ENCODE results near the gene UBE2E2.

Gene UBE2E2

GRCh38 chr3:23203708-23204330, 692 bp downstream of the UBE2E2 start (continued):
- TF ChIP-seq ZBTB17 (tag by site-specific recombination; IDR thresholded peaks at IDR 0.05) = peak; percentile 41; the same call in 1 of the 2 replicates
- peak; percentile 76 for TF ChIP-seq GLIS1 (tag by site-specific recombination; IDR thresholded peaks at IDR 0.05)
- no peak for TF ChIP-seq YY2 (tag by site-specific recombination; IDR thresholded peaks at IDR 0.05)
- TF ChIP-seq ZNF335 (tag by site-specific recombination; conservative IDR thresholded peaks at IDR 0.05) = peak; percentile 58
- TF ChIP-seq, protein P1, sequence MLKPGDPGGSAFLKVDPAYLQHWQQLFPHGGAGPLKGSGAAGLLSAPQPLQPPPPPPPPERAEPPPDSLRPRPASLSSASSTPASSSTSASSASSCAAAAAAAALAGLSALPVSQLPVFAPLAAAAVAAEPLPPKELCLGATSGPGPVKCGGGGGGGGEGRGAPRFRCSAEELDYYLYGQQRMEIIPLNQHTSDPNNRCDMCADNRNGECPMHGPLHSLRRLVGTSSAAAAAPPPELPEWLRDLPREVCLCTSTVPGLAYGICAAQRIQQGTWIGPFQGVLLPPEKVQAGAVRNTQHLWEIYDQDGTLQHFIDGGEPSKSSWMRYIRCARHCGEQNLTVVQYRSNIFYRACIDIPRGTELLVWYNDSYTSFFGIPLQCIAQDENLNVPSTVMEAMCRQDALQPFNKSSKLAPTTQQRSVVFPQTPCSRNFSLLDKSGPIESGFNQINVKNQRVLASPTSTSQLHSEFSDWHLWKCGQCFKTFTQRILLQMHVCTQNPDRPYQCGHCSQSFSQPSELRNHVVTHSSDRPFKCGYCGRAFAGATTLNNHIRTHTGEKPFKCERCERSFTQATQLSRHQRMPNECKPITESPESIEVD (tag by site-specific recombination; IDR thresholded peaks at IDR 0.05) = no peak
- no peak for TF ChIP-seq ZBTB1 (tag by site-specific recombination; IDR thresholded peaks at IDR 0.05)
- no peak for TF ChIP-seq ZNF707 (tag by site-specific recombination; IDR thresholded peaks at IDR 0.05)
- peak; percentile 5; the same call in 1 of the 2 replicates for TF ChIP-seq KLF16 (tag by site-specific recombination; IDR thresholded peaks at IDR 0.05)

DNA sequence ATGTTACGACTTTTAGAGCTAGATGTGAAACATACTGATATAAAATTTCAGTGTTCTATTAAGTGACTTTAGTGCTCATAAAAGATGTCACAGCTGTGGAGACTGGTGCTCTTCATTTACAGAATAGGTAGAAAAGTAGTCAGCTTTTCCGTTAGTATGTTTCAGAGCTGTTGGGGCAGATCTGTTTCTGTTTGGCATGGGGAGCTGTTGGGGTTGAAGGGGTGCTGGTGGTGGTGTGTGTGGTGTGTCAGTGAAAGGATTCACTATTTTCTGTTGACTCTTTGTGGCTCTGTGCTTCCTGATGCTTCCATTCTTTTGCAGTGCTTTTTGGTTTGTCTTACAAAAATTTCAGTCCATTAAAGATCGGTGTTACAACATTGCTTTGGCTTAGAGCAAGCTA, 3.2 kb downstream of the UBE2E2 start:
- Histone ChIP-seq H3K27ac (ENCODE audit: extremely low read depth, low read depth, low read length) (no peak overlapping the region), H3K36me3 (ENCODE audit: control insufficient read depth in 2 of 2, insufficient read depth in 1 of 2, low read length in 2 of 2) (no peaks in the 10 kb centered on the region), H3K9me3 (ENCODE audit: control insufficient read depth, insufficient read depth, low read depth, low read length) (no peaks in the 10 kb centered on the region), H3K4me3 (ENCODE audit: low read depth, low read length) (no peak overlapping the region), H3K4me1 (ENCODE audit: control insufficient read depth, insufficient read depth, low read length) (peaks cover 2% of the 10 kb centered on the region; the same call in 1 of the 2 replicates)
- ChIA-PET POLR2A (no interaction called here), CTCF (interaction anchor here (1.1 kb wide), 1 partner anchor 268 kb away, joined by 4 read pairs; no protein-coding TSS in a partner anchor)
- TF ChIP-seq WT1 (tag by site-specific recombination; IDR thresholded peaks at IDR 0.05) (no peak), ZNF174 (tag by site-specific recombination; IDR thresholded peaks at IDR 0.05) (no peak), ZNF837 (tag by site-specific recombination; IDR thresholded peaks at IDR 0.05) (no peak), ZFP37 (tag by site-specific recombination; IDR thresholded peaks at IDR 0.05) (no peak), IKZF3 (tag by site-specific recombination; IDR thresholded peaks at IDR 0.05) (no peak), ZNF654 (tag by site-specific recombination; IDR thresholded peaks at IDR 0.05; ENCODE audit: low read depth) (no peak), ZNF701 (tag by site-specific recombination; IDR thresholded peaks at IDR 0.05) (no peak), ZFHX2 (tag by site-specific recombination; conservative IDR thresholded peaks at IDR 0.05) (no peak), ZNF768 (tag by site-specific recombination; IDR thresholded peaks at IDR 0.05) (no peak), ZNF302 (tag by site-specific recombination; IDR thresholded peaks at IDR 0.05; ENCODE audit: low read depth) (no peak)
- TF ChIP-seq, protein P2, sequence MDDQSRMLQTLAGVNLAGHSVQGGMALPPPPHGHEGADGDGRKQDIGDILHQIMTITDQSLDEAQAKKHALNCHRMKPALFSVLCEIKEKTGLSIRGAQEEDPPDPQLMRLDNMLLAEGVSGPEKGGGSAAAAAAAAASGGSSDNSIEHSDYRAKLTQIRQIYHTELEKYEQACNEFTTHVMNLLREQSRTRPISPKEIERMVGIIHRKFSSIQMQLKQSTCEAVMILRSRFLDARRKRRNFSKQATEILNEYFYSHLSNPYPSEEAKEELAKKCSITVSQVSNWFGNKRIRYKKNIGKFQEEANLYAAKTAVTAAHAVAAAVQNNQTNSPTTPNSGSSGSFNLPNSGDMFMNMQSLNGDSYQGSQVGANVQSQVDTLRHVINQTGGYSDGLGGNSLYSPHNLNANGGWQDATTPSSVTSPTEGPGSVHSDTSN (CRISPR knock-in tag; IDR thresholded peaks at IDR 0.05) = no peak
- TF ChIP-seq, protein P3, sequence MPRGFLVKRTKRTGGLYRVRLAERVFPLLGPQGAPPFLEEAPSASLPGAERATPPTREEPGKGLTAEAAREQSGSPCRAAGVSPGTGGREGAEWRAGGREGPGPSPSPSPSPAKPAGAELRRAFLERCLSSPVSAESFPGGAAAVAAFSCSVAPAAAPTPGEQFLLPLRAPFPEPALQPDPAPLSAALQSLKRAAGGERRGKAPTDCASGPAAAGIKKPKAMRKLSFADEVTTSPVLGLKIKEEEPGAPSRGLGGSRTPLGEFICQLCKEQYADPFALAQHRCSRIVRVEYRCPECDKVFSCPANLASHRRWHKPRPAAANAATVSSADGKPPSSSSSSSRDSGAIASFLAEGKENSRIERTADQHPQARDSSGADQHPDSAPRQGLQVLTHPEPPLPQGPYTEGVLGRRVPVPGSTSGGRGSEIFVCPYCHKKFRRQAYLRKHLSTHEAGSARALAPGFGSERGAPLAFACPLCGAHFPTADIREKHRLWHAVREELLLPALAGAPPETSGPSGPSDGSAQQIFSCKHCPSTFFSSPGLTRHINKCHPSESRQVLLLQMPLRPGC (tag by site-specific recombination; IDR thresholded peaks at IDR 0.05) = no peak
- TF ChIP-seq, protein P4, sequence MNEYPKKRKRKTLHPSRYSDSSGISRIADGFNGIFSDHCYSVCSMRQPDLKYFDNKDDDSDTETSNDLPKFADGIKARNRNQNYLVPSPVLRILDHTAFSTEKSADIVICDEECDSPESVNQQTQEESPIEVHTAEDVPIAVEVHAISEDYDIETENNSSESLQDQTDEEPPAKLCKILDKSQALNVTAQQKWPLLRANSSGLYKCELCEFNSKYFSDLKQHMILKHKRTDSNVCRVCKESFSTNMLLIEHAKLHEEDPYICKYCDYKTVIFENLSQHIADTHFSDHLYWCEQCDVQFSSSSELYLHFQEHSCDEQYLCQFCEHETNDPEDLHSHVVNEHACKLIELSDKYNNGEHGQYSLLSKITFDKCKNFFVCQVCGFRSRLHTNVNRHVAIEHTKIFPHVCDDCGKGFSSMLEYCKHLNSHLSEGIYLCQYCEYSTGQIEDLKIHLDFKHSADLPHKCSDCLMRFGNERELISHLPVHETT (tag by site-specific recombination; IDR thresholded peaks at IDR 0.05) = no peak
- TF ChIP-seq, protein P5, sequence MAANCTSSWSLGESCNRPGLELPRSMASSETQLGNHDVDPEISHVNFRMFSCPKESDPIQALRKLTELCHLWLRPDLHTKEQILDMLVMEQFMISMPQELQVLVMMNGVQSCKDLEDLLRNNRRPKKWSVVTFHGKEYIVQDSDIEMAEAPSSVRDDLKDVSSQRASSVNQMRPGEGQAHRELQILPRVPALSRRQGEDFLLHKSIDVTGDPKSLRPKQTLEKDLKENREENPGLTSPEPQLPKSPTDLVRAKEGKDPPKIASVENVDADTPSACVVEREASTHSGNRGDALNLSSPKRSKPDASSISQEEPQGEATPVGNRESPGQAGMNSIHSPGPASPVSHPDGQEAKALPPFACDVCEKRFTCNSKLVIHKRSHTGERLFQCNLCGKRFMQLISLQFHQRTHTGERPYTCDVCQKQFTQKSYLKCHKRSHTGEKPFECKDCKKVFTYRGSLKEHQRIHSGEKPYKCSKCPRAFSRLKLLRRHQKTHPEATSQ (tag by site-specific recombination; IDR thresholded peaks at IDR 0.05) = no peak

Data from HEK293 (cell line).